GM21576 (cell line): ENCODE results near the gene GJE1.

Experiments used
- ATAC-seq: cut with Tn5 transposase; IDR thresholded peaks from one replicate; pipeline ENCODE4 v1.9.1; 2021; ENCODE audit warnings: mild to moderate bottlenecking, moderate library complexity; ENCODE audit not compliant: unreplicated experiment

GJE1 gene

GRCh38 chr6:142162780-142163179 is 30.1 kb downstream of the GJE1 start:
- no peak for ATAC-seq

- no peak for ATAC-seq
Measured at GRCh38 chr6:142165227-142165626, 32.5 kb downstream of the GJE1 start.

- no peak for ATAC-seq
Measured at GRCh38 chr6:142167071-142167470, 34.3 kb downstream of the GJE1 start.

GRCh38 chr6:142167486-142167885 is 34.8 kb downstream of the GJE1 start:
- no peak for ATAC-seq

- no peak for ATAC-seq
Measured at GRCh38 chr6:142171351-142171750, 38.6 kb downstream of the GJE1 start.

- no peak for ATAC-seq
Measured at GRCh38 chr6:142172758-142173157, 40.0 kb downstream of the GJE1 start.

GRCh38 chr6:142173980-142174379 is 41.3 kb downstream of the GJE1 start:
- no peak for ATAC-seq

- ATAC-seq, result no peak
Measured at GRCh38 chr6:142174703-142175102, 42.0 kb downstream of the GJE1 start.

GRCh38 chr6:142178129-142178528 is 45.4 kb downstream of the GJE1 start:
- ATAC-seq, result no peak

GRCh38 chr6:142182004-142182403 is 49.3 kb downstream of the GJE1 start:
- ATAC-seq, result no peak

GRCh38 chr6:142183351-142183750 is 50.6 kb downstream of the GJE1 start:
- no peak for ATAC-seq

- no peak for ATAC-seq
Measured at GRCh38 chr6:142184307-142184706, 51.6 kb downstream of the GJE1 start.
